ENCODE results near the gene TMEM234. TPM values are rescaled to one million over a fixed set of nuclear protein-coding genes. Genes with fewer than 3 reads are reported as not detected.

TMEM234 gene
- total and polyA plus RNA-seq, 2 of the 13 experiments (the other 11 are each of a cell fraction or from before 2014, with no cell fraction given): 6.1 to 9.0 TPM

DNA sequence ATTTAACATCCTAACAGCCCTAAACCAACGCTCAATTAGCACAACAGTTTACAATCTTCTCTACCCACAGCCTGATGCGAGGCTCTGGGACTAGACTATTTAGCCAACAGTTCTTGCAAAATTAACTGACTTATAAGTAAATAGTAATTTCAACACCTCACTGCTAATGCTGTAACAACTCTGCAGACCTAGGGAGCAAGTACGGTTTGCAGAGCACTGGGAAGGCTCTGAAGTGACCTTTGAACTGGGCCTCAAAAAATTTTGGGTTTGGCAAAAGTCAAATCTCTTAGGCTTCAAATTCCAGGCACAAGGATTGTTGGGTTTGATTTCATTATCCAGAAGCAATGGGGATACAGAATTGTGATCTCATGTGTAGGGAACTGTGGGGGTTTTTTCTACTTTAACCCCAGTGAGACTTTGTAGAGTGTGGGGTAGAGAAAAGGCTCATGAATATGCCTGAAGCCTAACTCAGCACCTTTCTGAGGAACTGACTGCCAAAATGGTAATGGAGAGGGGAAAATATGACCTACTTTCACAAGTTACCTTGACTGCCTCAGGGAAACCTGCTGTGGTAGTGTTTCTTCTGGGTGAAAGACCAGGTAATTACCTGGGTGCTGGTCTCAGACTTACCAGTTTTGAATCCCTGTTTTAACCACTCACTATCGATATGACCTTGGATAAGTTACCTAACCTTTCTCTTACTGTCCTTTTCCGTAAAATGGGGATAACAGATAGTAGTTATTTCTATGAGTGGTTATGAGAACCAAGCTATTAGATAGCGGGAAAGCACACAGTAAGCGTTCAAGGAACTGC lies 43.6 kb downstream of the TMEM234 start (continued):
- no peak for TF ChIP-seq SOX6 (IDR thresholded peaks at IDR 0.05)
- peak; percentile 56 for TF ChIP-seq SOX6 (CRISPR knock-in tag; IDR thresholded peaks at IDR 0.05)
- no peak for TF ChIP-seq ZNF235 (CRISPR knock-in tag; IDR thresholded peaks at IDR 0.05; ENCODE audit: borderline replicate concordance)
- TF ChIP-seq, protein P1, sequence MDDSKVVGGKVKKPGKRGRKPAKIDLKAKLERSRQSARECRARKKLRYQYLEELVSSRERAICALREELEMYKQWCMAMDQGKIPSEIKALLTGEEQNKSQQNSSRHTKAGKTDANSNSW (CRISPR knock-in tag; IDR thresholded peaks at IDR 0.05; ENCODE audit: borderline replicate concordance): no peak
- TF ChIP-seq ZKSCAN5 (CRISPR knock-in tag; IDR thresholded peaks at IDR 0.05): no peak
- TF ChIP-seq, protein P2, sequence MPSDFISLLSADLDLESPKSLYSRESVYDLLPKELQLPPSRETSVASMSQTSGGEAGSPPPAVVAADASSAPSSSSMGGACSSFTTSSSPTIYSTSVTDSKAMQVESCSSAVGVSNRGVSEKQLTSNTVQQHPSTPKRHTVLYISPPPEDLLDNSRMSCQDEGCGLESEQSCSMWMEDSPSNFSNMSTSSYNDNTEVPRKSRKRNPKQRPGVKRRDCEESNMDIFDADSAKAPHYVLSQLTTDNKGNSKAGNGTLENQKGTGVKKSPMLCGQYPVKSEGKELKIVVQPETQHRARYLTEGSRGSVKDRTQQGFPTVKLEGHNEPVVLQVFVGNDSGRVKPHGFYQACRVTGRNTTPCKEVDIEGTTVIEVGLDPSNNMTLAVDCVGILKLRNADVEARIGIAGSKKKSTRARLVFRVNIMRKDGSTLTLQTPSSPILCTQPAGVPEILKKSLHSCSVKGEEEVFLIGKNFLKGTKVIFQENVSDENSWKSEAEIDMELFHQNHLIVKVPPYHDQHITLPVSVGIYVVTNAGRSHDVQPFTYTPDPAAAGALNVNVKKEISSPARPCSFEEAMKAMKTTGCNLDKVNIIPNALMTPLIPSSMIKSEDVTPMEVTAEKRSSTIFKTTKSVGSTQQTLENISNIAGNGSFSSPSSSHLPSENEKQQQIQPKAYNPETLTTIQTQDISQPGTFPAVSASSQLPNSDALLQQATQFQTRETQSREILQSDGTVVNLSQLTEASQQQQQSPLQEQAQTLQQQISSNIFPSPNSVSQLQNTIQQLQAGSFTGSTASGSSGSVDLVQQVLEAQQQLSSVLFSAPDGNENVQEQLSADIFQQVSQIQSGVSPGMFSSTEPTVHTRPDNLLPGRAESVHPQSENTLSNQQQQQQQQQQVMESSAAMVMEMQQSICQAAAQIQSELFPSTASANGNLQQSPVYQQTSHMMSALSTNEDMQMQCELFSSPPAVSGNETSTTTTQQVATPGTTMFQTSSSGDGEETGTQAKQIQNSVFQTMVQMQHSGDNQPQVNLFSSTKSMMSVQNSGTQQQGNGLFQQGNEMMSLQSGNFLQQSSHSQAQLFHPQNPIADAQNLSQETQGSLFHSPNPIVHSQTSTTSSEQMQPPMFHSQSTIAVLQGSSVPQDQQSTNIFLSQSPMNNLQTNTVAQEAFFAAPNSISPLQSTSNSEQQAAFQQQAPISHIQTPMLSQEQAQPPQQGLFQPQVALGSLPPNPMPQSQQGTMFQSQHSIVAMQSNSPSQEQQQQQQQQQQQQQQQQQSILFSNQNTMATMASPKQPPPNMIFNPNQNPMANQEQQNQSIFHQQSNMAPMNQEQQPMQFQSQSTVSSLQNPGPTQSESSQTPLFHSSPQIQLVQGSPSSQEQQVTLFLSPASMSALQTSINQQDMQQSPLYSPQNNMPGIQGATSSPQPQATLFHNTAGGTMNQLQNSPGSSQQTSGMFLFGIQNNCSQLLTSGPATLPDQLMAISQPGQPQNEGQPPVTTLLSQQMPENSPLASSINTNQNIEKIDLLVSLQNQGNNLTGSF (CRISPR knock-in tag; IDR thresholded peaks at IDR 0.05): no peak
- peak; percentile 48; the same call in 1 of the 2 replicates for TF ChIP-seq SMAD3 (CRISPR knock-in tag; IDR thresholded peaks at IDR 0.05)
- TF ChIP-seq JARID2 (CRISPR knock-in tag; IDR thresholded peaks at IDR 0.05; ENCODE audit: insufficient replicate concordance): peak; percentile 22
- TF ChIP-seq ESRRA (CRISPR knock-in tag; IDR thresholded peaks at IDR 0.05; ENCODE audit: low read depth): 0 out of 2 replicates have a peak, but pooled peaks have one; percentile 7
- peak; percentile 34 for TF ChIP-seq NCOA2 (CRISPR knock-in tag; IDR thresholded peaks at IDR 0.05)
- no peak for TF ChIP-seq AGO2 (optimal IDR thresholded peaks at IDR 0.05; ENCODE audit: low read depth, low read length)
- TF ChIP-seq NCOR1 (IDR thresholded peaks at IDR 0.05; ENCODE audit: borderline replicate concordance, low read length): peak; percentile 65; the same call in 1 of the 2 replicates
- TF ChIP-seq ZNF746 (CRISPR knock-in tag; IDR thresholded peaks at IDR 0.05): no peak
- no peak for TF ChIP-seq FOXA1 (IDR thresholded peaks at IDR 0.05)
- peak; percentile 91 for TF ChIP-seq FOXA1 (CRISPR knock-in tag; IDR thresholded peaks at IDR 0.05)
- peak; percentile 38; the same call in 1 of the 2 replicates for TF ChIP-seq IRF2 (CRISPR knock-in tag; IDR thresholded peaks at IDR 0.05)
- TF ChIP-seq SALL1 (CRISPR knock-in tag; IDR thresholded peaks at IDR 0.05): peak; percentile 41; the same call in 1 of the 2 replicates
- TF ChIP-seq ZFP36L1 (CRISPR knock-in tag; IDR thresholded peaks at IDR 0.05): no peak
- TF ChIP-seq, protein P3, sequence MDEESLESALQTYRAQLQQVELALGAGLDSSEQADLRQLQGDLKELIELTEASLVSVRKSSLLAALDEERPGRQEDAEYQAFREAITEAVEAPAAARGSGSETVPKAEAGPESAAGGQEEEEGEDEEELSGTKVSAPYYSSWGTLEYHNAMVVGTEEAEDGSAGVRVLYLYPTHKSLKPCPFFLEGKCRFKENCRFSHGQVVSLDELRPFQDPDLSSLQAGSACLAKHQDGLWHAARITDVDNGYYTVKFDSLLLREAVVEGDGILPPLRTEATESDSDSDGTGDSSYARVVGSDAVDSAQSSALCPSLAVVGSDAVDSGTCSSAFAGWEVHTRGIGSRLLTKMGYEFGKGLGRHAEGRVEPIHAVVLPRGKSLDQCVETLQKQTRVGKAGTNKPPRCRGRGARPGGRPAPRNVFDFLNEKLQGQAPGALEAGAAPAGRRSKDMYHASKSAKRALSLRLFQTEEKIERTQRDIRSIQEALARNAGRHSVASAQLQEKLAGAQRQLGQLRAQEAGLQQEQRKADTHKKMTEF (CRISPR knock-in tag; IDR thresholded peaks at IDR 0.05): peak; percentile 52; the same call in 1 of the 2 replicates
- no peak; the same call in 1 of the 2 replicates for TF ChIP-seq CREB1 (IDR thresholded peaks at IDR 0.05)
- TF ChIP-seq CREB1 (CRISPR knock-in tag; IDR thresholded peaks at IDR 0.05): peak; percentile 76
- TF ChIP-seq ARNT2 (CRISPR knock-in tag; IDR thresholded peaks at IDR 0.05; ENCODE audit: low read depth): no peak
- TF ChIP-seq MEIS2 (CRISPR knock-in tag; IDR thresholded peaks at IDR 0.05): no peak
- TF ChIP-seq HNF4G (IDR thresholded peaks at IDR 0.05; ENCODE audit: borderline replicate concordance, low read depth, low read length): peak; percentile 94
- no peak for TF ChIP-seq HNF4G (CRISPR knock-in tag; IDR thresholded peaks at IDR 0.05; ENCODE audit: borderline replicate concordance, low read depth)
- no peak for TF ChIP-seq MAFK (conservative IDR thresholded peaks at IDR 0.05 in 1 of 2, IDR thresholded peaks at IDR 0.05 in 1 of 2; ENCODE audit: low read length in 2 of 2)
